DMS 273 treated with DMSO at 0.1 percent for 48 hours (cell line): ENCODE results near the gene SLC6A5.
"Not testable (repeated sequence)": the region's sequence is repeated elsewhere in the genome, so short reads cannot be mapped to it uniquely, and the experiment has no call there.

Experiments used
- DNase-seq: peaks from one replicate; lab custom pipeline; 2025; lab: John Stamatoyannopoulos, UW

SLC6A5 gene

DNA sequence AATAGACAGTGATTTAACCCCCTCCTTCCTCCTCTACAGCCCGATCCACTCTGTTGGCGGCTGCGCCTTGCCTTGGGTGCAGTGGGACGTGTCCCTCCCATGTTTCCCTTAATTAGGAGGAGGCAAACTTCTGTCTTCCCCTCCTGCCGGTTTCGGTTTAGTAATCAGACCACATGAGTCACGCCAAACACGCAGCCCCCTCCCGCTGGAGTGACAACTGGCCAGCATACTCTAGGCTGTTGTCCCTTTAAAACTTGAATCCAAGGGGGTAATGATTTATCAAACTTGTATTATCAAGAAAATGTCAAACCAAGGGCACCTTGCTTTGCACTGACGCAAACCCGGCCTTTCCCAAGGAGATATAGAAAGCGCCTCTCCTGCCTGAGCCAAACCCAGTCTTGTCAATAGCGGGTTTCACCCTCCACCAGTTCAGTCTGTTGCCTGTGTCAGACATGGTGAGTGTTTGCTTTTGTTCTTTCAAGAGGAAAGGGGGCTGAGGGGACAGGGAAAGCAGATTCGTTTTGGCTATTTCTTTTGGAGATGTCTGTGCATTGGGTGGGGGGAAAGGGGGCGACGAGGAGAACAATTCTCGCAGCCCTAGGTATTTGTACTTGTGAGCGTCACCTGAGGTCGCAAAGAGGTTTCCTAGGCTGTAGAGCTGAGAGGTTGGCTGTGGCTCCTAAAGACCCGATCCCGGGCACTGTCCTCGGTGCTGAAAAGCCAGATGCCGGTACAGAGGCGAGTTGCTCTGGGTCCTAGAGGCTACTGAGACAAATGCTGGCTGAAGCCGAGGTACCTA lies at the start of gene SLC6A5:
SLC6A5 (plus strand) TSS at position 388 of the 799 bp plus-strand sequence; CDS start at position 453, 65 bp downstream.
- DNase-seq, result no peak

- no peak for DNase-seq
Observed at GRCh38 chr11:20551096-20551495, 48.3 kb upstream of the SLC6A5 start.

GRCh38 chr11:20555783-20556182 lies 43.6 kb upstream of the SLC6A5 start:
- DNase-seq, result no peak

DNA sequence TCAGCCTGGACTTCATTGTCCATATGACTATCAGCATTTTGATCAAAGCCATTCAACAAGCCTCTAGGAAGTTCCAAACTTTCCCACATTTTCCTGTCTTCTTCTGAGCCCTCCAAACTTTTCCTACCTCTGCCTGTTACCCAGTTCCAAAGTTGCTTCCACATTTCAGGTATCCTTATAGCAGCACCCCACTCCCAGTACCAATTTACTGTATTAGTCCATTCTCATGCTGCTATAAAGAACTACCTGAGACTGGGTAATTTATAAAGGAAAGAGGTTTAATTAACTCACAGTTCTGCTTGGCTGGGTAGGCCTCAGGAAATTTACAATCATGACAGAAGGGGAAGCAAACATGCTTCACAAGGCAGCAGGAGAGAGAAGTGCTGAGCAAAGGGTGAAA lies 43.0 kb upstream of the SLC6A5 start:
- not testable (repeated sequence) for DNase-seq

DNA sequence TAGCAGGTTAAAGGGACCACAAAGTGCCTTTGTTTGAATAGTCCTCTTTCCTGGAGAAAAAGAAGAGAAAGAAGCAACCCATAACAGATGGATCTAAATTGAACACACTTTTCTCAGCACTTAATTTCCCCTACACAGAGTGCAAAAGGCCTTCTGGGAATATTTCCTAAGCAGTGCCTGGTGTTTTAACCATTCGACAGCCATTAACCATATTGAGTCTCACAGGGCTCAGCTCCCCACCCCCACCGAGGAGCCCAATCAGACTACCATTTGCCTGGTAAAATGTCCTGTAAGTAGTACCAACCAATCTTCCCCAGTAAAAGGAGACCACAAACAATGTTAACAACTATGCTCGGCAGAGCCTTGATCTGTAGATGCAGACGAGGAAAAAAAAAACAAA lies 40.7 kb upstream of the SLC6A5 start:
- DNase-seq, result no peak

GRCh38 chr11:20559523-20560300 lies 39.7 kb upstream of the SLC6A5 start:
- no peak for DNase-seq

- DNase-seq, result no peak
Observed at GRCh38 chr11:20561915-20562314, 37.5 kb upstream of the SLC6A5 start.

DNA sequence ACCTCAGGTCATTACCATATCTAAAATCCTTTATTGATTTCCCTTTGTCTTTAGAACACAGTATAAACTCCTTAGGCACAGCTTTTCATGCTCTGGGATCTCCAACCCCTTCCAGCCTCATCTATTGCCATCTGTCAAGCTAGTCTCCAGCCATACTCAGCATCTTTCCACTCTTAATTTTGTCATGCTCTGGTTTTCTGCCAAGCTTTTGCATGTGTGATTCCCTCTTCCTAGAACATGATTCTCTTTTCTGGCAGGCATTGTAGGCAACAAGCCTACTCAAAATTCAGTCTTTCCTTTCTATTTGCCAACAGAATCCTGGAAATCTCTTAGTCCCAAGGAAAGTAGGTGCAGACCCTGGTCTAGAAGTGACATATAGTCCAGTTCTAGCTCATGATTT lies 35.5 kb upstream of the SLC6A5 start:
- no peak for DNase-seq

GRCh38 chr11:20564846-20565635 lies 34.4 kb upstream of the SLC6A5 start:
- DNase-seq, result no peak

- not testable (repeated sequence) for DNase-seq
Observed at GRCh38 chr11:20566115-20566514, 33.3 kb upstream of the SLC6A5 start.

GRCh38 chr11:20566591-20567434 lies 32.6 kb upstream of the SLC6A5 start:
- DNase-seq, result no peak

GRCh38 chr11:20579725-20580124 lies 19.7 kb upstream of the SLC6A5 start:
- not testable (repeated sequence) for DNase-seq

- DNase-seq, result no peak
Observed at GRCh38 chr11:20583201-20583600, 16.2 kb upstream of the SLC6A5 start.

DNA sequence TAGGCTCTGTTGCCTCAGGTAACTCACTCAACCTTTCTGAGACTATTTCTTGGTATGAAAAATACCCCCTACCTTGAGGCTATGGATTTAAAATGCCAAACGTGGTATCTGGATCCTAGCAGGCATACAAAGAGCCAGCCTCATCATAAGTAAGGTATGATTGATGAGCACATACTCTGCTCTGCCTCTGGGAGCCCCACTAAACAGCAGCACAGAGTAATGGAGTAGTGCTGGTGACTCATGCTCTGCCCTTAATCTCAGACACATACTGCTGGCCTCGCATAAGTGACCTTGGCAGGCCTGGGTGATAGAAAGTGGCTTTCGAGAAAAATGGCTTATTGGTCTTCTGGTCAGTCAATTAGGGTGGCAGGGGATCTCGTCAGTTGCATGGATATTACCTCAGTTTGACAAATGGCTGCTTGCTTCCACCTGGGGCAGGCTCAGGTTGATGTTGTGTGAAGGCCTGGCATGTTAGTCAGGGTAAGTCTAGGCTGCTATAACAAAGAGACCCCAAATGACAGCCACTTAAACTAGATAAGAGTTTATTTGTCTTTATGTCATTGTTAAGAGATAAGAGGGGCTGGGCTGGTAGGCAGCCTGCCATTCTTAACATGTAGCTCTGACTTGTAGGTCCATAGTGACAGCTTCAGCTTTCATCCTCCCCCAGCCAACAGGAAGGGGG lies 15.2 kb upstream of the SLC6A5 start:
- no peak for DNase-seq

- no peak for DNase-seq
Observed at GRCh38 chr11:20589796-20590195, 9.6 kb upstream of the SLC6A5 start.

DNA sequence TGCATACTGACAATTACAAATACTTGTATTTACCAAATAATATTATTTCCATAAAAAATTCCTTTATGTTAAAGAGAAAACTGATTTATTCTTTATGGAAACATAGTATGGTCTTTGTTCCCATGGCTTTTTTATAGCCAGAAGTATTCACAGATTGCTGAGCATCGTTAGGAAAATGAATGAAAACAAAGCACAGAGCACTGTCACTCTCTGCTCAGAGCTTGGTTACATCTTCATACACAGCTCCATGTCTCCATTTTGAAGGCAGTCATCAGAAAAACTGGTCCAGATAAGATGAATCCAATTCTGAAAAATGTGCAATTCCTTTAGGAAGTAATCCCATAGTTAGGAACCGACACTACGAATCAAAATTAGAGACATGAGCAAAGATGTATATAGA lies 9.0 kb upstream of the SLC6A5 start:
- no peak for DNase-seq

GRCh38 chr11:20592741-20593140 lies 6.7 kb upstream of the SLC6A5 start:
- no peak for DNase-seq

- DNase-seq, result no peak
Observed at GRCh38 chr11:20594274-20595061, 4.9 kb upstream of the SLC6A5 start.

GRCh38 chr11:20595101-20595500 lies 4.3 kb upstream of the SLC6A5 start:
- DNase-seq, result no peak
